ENCODE measurements around the gene SLC38A11.
"Not testable (repeated sequence)": the region's sequence is repeated elsewhere in the genome, so short reads cannot be mapped to it uniquely, and the experiment has no call there.

- not testable (repeated sequence) for TF ChIP-seq CTCF (optimal IDR thresholded peaks at IDR 0.05 in 1 of 3, IDR thresholded peaks at IDR 0.05 in 1 of 3, conservative IDR thresholded peaks at IDR 0.05 in 1 of 3; ENCODE audit: extremely low read depth in 1 of 3, insufficient read depth in 2 of 3, low read length in 3 of 3); EZH2 (IDR thresholded peaks at IDR 0.05; ENCODE audit: low read length)
Measured at GRCh38 chr2:164988805-164989204, 33.5 kb upstream of the SLC38A11 start.

All from keratinocyte (primary cell).